K562 (cell line): ENCODE data around the gene AFDN. TPM values are rescaled to one million over a fixed set of nuclear protein-coding genes. Genes with fewer than 3 reads are reported as not detected.

Experiments
- HSF4 ChIP-seq: fragments of 250-450 bp; sonication (Bioruptor Pico); IDR thresholded peaks from 2 replicates; pipeline ENCODE4 v2.1.2; 2022; ENCODE audit warnings: mild to moderate bottlenecking, moderate library complexity, borderline replicate concordance
- ZNF444 ChIP-seq: fragments of 250-450 bp; sonication (Bioruptor Pico); IDR thresholded peaks from 2 replicates; pipeline ENCODE4 v1.4.0; 2020; ENCODE audit warnings: mild to moderate bottlenecking, moderate library complexity
- polyA plus RNA-seq, 8 experiments: library from polyadenylated mRNA; depleted of rRNA in 4 of 8; stranded (reverse) in 5 of 8; unstranded in 3 of 8; fragments of >200 nt; fragmentation: Nextera tagmentation in 2 of 8; fragmentation: Illumina TruSeq in 1 of 8; extraction: Ambion mirVana in 2 of 8; extraction: Trizol in 1 of 8; gene quantifications; 2 replicates each; pipeline versions ENCODE4 v1.2.1 to v1.2.3, GENCODE V29; 2011 to 2014; ENCODE audit warnings: inconsistent platforms in 1 of 8, missing spikeins in 1 of 8
- total RNA-seq, 7 experiments: library from RNA; depleted of rRNA in 6 of 7; stranded (reverse); fragments of >200 nt in 6 of 7; fragmentation: Illumina TruSeq in 2 of 7; extraction: Trizol in 2 of 7; gene quantifications; 2 replicates each; pipeline versions ENCODE4 v1.2.1 to v1.2.3, GENCODE V29; 2011 to 2021; ENCODE audit warnings: low replicate concordance in 1 of 7
- TF ChIP-seq, protein P1 (sequence below): fragments of 200-600 bp; sonication (generic); IDR thresholded peaks from one replicate; pipeline ENCODE4 v1.6.1; 2012; ENCODE audit warnings: mild to moderate bottlenecking, low read depth, low read length, inconsistent platforms

AFDN gene
- total and polyA plus RNA-seq, 9 of the 15 experiments (the other 6 are each of a cell fraction or from before 2014, with no cell fraction given) = 7.2 to 129 (median 105) TPM

DNA sequence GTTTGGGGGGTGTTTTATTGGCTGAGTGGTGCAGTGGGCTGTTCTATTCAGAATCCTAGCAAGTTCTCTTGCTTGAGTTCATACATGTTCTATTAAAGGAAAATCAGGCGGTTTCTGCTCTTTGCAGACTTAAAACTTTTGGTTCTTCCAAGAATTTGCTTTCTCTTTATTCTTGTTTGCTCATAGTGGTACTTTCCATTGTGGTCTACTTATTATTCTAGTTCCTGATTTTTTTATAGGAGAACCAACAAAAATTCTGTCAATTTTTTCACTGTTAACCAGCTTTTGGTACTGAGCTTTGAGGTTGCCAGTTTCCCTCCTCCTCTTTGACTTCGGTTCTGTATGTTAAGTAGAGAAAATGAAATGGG is 6.7 kb downstream of the AFDN start (continued):
- TF ChIP-seq, protein P1, sequence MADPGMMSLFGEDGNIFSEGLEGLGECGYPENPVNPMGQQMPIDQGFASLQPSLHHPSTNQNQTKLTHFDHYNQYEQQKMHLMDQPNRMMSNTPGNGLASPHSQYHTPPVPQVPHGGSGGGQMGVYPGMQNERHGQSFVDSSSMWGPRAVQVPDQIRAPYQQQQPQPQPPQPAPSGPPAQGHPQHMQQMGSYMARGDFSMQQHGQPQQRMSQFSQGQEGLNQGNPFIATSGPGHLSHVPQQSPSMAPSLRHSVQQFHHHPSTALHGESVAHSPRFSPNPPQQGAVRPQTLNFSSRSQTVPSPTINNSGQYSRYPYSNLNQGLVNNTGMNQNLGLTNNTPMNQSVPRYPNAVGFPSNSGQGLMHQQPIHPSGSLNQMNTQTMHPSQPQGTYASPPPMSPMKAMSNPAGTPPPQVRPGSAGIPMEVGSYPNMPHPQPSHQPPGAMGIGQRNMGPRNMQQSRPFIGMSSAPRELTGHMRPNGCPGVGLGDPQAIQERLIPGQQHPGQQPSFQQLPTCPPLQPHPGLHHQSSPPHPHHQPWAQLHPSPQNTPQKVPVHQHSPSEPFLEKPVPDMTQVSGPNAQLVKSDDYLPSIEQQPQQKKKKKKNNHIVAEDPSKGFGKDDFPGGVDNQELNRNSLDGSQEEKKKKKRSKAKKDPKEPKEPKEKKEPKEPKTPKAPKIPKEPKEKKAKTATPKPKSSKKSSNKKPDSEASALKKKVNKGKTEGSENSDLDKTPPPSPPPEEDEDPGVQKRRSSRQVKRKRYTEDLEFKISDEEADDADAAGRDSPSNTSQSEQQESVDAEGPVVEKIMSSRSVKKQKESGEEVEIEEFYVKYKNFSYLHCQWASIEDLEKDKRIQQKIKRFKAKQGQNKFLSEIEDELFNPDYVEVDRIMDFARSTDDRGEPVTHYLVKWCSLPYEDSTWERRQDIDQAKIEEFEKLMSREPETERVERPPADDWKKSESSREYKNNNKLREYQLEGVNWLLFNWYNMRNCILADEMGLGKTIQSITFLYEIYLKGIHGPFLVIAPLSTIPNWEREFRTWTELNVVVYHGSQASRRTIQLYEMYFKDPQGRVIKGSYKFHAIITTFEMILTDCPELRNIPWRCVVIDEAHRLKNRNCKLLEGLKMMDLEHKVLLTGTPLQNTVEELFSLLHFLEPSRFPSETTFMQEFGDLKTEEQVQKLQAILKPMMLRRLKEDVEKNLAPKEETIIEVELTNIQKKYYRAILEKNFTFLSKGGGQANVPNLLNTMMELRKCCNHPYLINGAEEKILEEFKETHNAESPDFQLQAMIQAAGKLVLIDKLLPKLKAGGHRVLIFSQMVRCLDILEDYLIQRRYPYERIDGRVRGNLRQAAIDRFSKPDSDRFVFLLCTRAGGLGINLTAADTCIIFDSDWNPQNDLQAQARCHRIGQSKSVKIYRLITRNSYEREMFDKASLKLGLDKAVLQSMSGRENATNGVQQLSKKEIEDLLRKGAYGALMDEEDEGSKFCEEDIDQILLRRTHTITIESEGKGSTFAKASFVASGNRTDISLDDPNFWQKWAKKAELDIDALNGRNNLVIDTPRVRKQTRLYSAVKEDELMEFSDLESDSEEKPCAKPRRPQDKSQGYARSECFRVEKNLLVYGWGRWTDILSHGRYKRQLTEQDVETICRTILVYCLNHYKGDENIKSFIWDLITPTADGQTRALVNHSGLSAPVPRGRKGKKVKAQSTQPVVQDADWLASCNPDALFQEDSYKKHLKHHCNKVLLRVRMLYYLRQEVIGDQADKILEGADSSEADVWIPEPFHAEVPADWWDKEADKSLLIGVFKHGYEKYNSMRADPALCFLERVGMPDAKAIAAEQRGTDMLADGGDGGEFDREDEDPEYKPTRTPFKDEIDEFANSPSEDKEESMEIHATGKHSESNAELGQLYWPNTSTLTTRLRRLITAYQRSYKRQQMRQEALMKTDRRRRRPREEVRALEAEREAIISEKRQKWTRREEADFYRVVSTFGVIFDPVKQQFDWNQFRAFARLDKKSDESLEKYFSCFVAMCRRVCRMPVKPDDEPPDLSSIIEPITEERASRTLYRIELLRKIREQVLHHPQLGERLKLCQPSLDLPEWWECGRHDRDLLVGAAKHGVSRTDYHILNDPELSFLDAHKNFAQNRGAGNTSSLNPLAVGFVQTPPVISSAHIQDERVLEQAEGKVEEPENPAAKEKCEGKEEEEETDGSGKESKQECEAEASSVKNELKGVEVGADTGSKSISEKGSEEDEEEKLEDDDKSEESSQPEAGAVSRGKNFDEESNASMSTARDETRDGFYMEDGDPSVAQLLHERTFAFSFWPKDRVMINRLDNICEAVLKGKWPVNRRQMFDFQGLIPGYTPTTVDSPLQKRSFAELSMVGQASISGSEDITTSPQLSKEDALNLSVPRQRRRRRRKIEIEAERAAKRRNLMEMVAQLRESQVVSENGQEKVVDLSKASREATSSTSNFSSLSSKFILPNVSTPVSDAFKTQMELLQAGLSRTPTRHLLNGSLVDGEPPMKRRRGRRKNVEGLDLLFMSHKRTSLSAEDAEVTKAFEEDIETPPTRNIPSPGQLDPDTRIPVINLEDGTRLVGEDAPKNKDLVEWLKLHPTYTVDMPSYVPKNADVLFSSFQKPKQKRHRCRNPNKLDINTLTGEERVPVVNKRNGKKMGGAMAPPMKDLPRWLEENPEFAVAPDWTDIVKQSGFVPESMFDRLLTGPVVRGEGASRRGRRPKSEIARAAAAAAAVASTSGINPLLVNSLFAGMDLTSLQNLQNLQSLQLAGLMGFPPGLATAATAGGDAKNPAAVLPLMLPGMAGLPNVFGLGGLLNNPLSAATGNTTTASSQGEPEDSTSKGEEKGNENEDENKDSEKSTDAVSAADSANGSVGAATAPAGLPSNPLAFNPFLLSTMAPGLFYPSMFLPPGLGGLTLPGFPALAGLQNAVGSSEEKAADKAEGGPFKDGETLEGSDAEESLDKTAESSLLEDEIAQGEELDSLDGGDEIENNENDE = no peak
- no peak for TF ChIP-seq ZNF444
- no peak for TF ChIP-seq HSF4 (CRISPR knock-in tag)
